H9 (cell line): ENCODE results near the gene HIKESHI. TPM values are rescaled to one million over a fixed set of nuclear protein-coding genes. Genes with fewer than 3 reads are reported as not detected.

Source experiments
- DNase-seq: peaks from one replicate; pipeline ENCODE4 v3.0.0-alpha.2; 2017
- H2AFZ ChIP-seq: one replicate; pipeline ENCODE4 v1.6.1; 2013; ENCODE audit warnings: mild to moderate bottlenecking, low read length, control low read depth, moderate library complexity
- H2AK5ac ChIP-seq: 2 replicates; pipeline ENCODE4 v1.6.1; 2013; ENCODE audit warnings: low read length, control low read depth, mixed read lengths; ENCODE audit not compliant: insufficient read length
- H2BK120ac ChIP-seq: one replicate; pipeline ENCODE4 v1.6.1; 2013; ENCODE audit warnings: low read depth, mild to moderate bottlenecking, low read length, control low read depth, inconsistent platforms; ENCODE audit not compliant: poor library complexity, severe bottlenecking
- H2BK12ac ChIP-seq: 2 replicates; pipeline ENCODE4 v1.6.1; 2013; ENCODE audit warnings: low read length, control low read depth, mixed read lengths, low read depth; ENCODE audit not compliant: insufficient read length
- H2BK15ac ChIP-seq: 2 replicates; pipeline ENCODE4 v1.6.1; 2013; ENCODE audit warnings: low read depth, low read length, control low read depth
- H2BK20ac ChIP-seq: one replicate; pipeline ENCODE4 v1.6.1; 2013; ENCODE audit warnings: low read depth, mild to moderate bottlenecking, low read length, control low read depth, inconsistent platforms; ENCODE audit not compliant: poor library complexity, severe bottlenecking
- H2BK5ac ChIP-seq: 2 replicates; pipeline ENCODE4 v1.6.1; 2013; ENCODE audit warnings: low read length, control low read depth, mixed read lengths; ENCODE audit not compliant: insufficient read length
- H3K14ac ChIP-seq: 2 replicates; pipeline ENCODE4 v1.6.1; 2013; ENCODE audit warnings: low read length, control low read depth; ENCODE audit not compliant: insufficient read depth
- H3K18ac ChIP-seq: 2 replicates; pipeline ENCODE4 v1.6.1; 2013; ENCODE audit warnings: low read depth, mild to moderate bottlenecking, mixed read lengths, low read length, control low read depth; ENCODE audit not compliant: insufficient read length
- H3K23ac ChIP-seq: 2 replicates; pipeline ENCODE4 v1.6.1; 2013; ENCODE audit warnings: low read length, control low read depth, mixed read lengths, low read depth; ENCODE audit not compliant: insufficient read length
- H3K23me2 ChIP-seq: 2 replicates; pipeline ENCODE4 v1.6.1; 2013; ENCODE audit warnings: low read depth, mild to moderate bottlenecking, mixed read lengths, low read length, control low read depth; ENCODE audit not compliant: insufficient read length, poor library complexity, severe bottlenecking
- H3K27ac ChIP-seq: 2 replicates; pipeline ENCODE4 v1.5.1; 2013; ENCODE audit warnings: low read length, control low read depth, mixed read lengths, low read depth; ENCODE audit not compliant: insufficient read length
- H3K27me3 ChIP-seq: 2 replicates; pipeline ENCODE4 v1.6.1; 2013; ENCODE audit warnings: low read length, control low read depth, inconsistent platforms; ENCODE audit not compliant: insufficient read depth
- H3K4ac ChIP-seq: 2 replicates; pipeline ENCODE4 v1.6.1; 2013; ENCODE audit warnings: low read depth, mild to moderate bottlenecking, control low read depth, inconsistent platforms, low read length, moderate library complexity
- H3K4me1 ChIP-seq: 2 replicates; pipeline ENCODE4 v1.6.1; 2013; ENCODE audit warnings: low read length, control low read depth, inconsistent platforms; ENCODE audit not compliant: insufficient read depth
- H3K4me2 ChIP-seq: 2 replicates; pipeline ENCODE4 v1.6.1; 2013; ENCODE audit warnings: low read length, control low read depth, mixed read lengths; ENCODE audit not compliant: insufficient read length, insufficient read depth
- H3K56ac ChIP-seq: 2 replicates; pipeline ENCODE4 v1.6.1; 2013; ENCODE audit warnings: low read depth, mild to moderate bottlenecking, mixed read lengths, low read length, control low read depth; ENCODE audit not compliant: insufficient read length
- H3K79me1 ChIP-seq: 2 replicates; pipeline ENCODE4 v1.6.1; 2013; ENCODE audit warnings: low read depth, mild to moderate bottlenecking, moderate library complexity, low read length, control low read depth, inconsistent platforms; ENCODE audit not compliant: insufficient read depth, poor library complexity, severe bottlenecking
- H3K79me2 ChIP-seq: 2 replicates; pipeline ENCODE4 v1.6.1; 2013; ENCODE audit warnings: low read length, control low read depth, inconsistent platforms; ENCODE audit not compliant: insufficient read depth
- H3K9ac ChIP-seq: 2 replicates; pipeline ENCODE4 v1.6.1; 2013; ENCODE audit warnings: low read length, control low read depth, mixed read lengths; ENCODE audit not compliant: insufficient read length; ENCODE audit errors: extremely low read depth
- H3K9me3 ChIP-seq: one replicate; pipeline ENCODE4 v1.6.1; 2013; ENCODE audit warnings: low read depth, low read length, inconsistent platforms; ENCODE audit not compliant: control insufficient read depth
- H3T11ph ChIP-seq: one replicate; pipeline ENCODE4 v1.6.1; 2013; ENCODE audit warnings: mild to moderate bottlenecking, low read length, control low read depth, inconsistent platforms
- H4K20me1 ChIP-seq: one replicate; pipeline ENCODE4 v1.6.1; 2013; ENCODE audit not compliant: control insufficient read depth, insufficient read length, insufficient read depth
- H4K5ac ChIP-seq: 2 replicates; pipeline ENCODE4 v1.6.1; 2013; ENCODE audit warnings: low read depth, mild to moderate bottlenecking, mixed read lengths, low read length, control low read depth; ENCODE audit not compliant: insufficient read length
- H4K8ac ChIP-seq: replicated peaks from 2 replicates; pipeline ENCODE4 v1.6.1; 2013; ENCODE audit warnings: low read length, control low read depth, mixed read lengths, low read depth; ENCODE audit not compliant: insufficient read length
- H4K91ac ChIP-seq: 2 replicates; pipeline ENCODE4 v1.6.1; 2013; ENCODE audit warnings: low read depth, mild to moderate bottlenecking, moderate library complexity, mixed read lengths, low read length, control low read depth; ENCODE audit not compliant: insufficient read length
- H3K27ac Mint-ChIP-seq, 3 experiments: 2 replicates in 2 of 3; 3 replicates in 1 of 3; pipeline ENCODE4 v1.8.0; 2020 to 2021; ENCODE audit warnings: mixed read lengths in 3 of 3, mild to moderate bottlenecking in 1 of 3, moderate library complexity in 1 of 3
- H3K27me3 Mint-ChIP-seq: 2 replicates; pipeline ENCODE4 v1.8.0; 2021; ENCODE audit warnings: low read depth, mild to moderate bottlenecking, moderate library complexity, mixed read lengths
- H3K36me3 Mint-ChIP-seq, 3 experiments: 2 replicates in 2 of 3; 3 replicates in 1 of 3; pipeline ENCODE4 v1.8.0; 2020 to 2021; ENCODE audit warnings: low read depth in 3 of 3, mixed read lengths in 3 of 3; ENCODE audit not compliant: insufficient read depth in 1 of 3
- H3K4me1 Mint-ChIP-seq, 2 experiments: 2 replicates each; pipeline ENCODE4 v1.8.0; 2020; ENCODE audit warnings: mixed read lengths in 2 of 2
- H3K4me3 Mint-ChIP-seq, 2 experiments: 2 replicates in 1 of 2; 3 replicates in 1 of 2; pipeline ENCODE4 v1.8.0; 2020 to 2021; ENCODE audit warnings: mild to moderate bottlenecking in 2 of 2, mixed read lengths in 2 of 2, moderate library complexity in 1 of 2
- H3K9me3 Mint-ChIP-seq, 2 experiments: 2 replicates in 1 of 2; 3 replicates in 1 of 2; pipeline ENCODE4 v1.8.0; 2020; ENCODE audit warnings: mild to moderate bottlenecking in 2 of 2, mixed read lengths in 2 of 2, moderate library complexity in 1 of 2
- WGBS: extraction: QIAGEN DNeasy Blood & Tissue Kit; methylation state at CpG from one replicate; pipeline ENCODE4 v1.1.7; 2013; ENCODE audit warnings: missing lambda C conversion rate, low lambda C conversion rate, mixed read lengths; ENCODE audit not compliant: insufficient read length; ENCODE audit errors: extremely low coverage; 5-methylcytosine and 5-hydroxymethylcytosine counted together
- total RNA-seq: library from RNA; stranded (reverse); gene quantifications from 2 replicates; pipeline ENCODE4 v1.2.1, GENCODE V29; 2021
- TF ChIP-seq, protein P1 (sequence below): fragments of 200-600 bp; sonication (generic); conservative IDR thresholded peaks from 3 replicates; pipeline ENCODE4 v1.8.0; 2021; ENCODE audit warnings: antibody characterized with exemption, mild to moderate bottlenecking

Gene HIKESHI
- total RNA-seq, 1 experiment from 2014 or later = 54.1 TPM

DNA sequence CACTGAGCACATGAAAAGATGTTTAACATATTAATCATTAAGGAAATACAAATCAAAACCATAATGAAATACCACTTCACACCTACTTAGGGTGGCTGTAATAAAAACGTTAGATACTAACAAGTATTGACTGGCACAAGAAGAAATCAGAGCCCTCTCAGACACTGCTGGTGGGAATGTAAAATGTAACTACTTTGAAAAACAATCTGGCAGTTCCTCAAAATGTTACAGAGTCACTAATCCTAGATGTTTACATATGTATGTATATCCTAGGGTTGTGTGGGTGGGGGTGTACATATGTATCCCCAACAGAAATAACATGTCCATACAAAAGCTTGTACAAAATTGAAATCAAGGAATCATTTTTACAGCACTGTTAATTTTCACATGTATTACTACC, 42.3 kb upstream of the HIKESHI start:
- no peak overlapping the region for H3K56ac ChIP-seq
- H3K9me3 ChIP-seq = no peaks in the 10 kb centered on the region
- TF ChIP-seq, protein P1, sequence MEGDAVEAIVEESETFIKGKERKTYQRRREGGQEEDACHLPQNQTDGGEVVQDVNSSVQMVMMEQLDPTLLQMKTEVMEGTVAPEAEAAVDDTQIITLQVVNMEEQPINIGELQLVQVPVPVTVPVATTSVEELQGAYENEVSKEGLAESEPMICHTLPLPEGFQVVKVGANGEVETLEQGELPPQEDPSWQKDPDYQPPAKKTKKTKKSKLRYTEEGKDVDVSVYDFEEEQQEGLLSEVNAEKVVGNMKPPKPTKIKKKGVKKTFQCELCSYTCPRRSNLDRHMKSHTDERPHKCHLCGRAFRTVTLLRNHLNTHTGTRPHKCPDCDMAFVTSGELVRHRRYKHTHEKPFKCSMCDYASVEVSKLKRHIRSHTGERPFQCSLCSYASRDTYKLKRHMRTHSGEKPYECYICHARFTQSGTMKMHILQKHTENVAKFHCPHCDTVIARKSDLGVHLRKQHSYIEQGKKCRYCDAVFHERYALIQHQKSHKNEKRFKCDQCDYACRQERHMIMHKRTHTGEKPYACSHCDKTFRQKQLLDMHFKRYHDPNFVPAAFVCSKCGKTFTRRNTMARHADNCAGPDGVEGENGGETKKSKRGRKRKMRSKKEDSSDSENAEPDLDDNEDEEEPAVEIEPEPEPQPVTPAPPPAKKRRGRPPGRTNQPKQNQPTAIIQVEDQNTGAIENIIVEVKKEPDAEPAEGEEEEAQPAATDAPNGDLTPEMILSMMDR = no peak
- no peaks in the 10 kb centered on the region for H3K79me1 ChIP-seq
- H3K9ac ChIP-seq = no peak overlapping the region
- H2BK120ac ChIP-seq = no peak overlapping the region
- H2BK12ac ChIP-seq = no peak overlapping the region
- H2BK15ac ChIP-seq = no peak overlapping the region
- no peak for DNase-seq
- Mint-ChIP-seq H3K27me3 (no peaks in the 10 kb centered on the region), H3K9me3 (no peaks in the 10 kb centered on the region; a peak in 1 of 5 replicates), H3K36me3 (peaks cover 20 to 53% (median 42%) of the 10 kb centered on the region in 3 experiments), H3K4me3 (no peak overlapping the region), H3K4me1 (0 out of 4 replicates have a peak, but pooled peaks cover 0 to 2% of the 10 kb centered on the region in 2 experiments), H3K27ac (no peak overlapping the region)
- no peak overlapping the region for H2AFZ ChIP-seq
- H3K79me2 ChIP-seq = no peaks in the 10 kb centered on the region
- no peaks in the 10 kb centered on the region for H3K27me3 ChIP-seq
- H2BK20ac ChIP-seq = no peak overlapping the region
- no peak overlapping the region for H3K4me2 ChIP-seq
- no peaks in the 10 kb centered on the region for H3K23me2 ChIP-seq
- no peaks in the 10 kb centered on the region for H4K20me1 ChIP-seq
- WGBS = no CpG with 5 or more reads among the region's 1 CpG
- H4K91ac ChIP-seq = no peak overlapping the region
- H3K14ac ChIP-seq = no peak overlapping the region
- no peak overlapping the region for H4K8ac ChIP-seq
- no peaks in the 10 kb centered on the region for H3K4me1 ChIP-seq
- H2AK5ac ChIP-seq = no peak overlapping the region
- no peak overlapping the region for H2BK5ac ChIP-seq
- no peak overlapping the region for H3K27ac ChIP-seq
- no peak overlapping the region for H3T11ph ChIP-seq
- H3K4ac ChIP-seq = no peak overlapping the region
- H3K18ac ChIP-seq = no peak overlapping the region
- no peak overlapping the region for H3K23ac ChIP-seq
- H4K5ac ChIP-seq = no peak overlapping the region
